Activated naive CD4-positive, alpha-beta T cell treated with anti-CD3 and anti-CD28 coated beads for 36 hours (primary cell): Measurements from ENCODE around the gene SLC39A7. TPM values are rescaled to one million over a fixed set of nuclear protein-coding genes. Genes with fewer than 3 reads are reported as not detected.

Experiments
- CTCF ChIA-PET: fragments of 350-600 bp; sonication (Branson Sonifier 250); formaldehyde crosslinking; loops from one replicate; lab custom pipeline; 2021; ENCODE audit warnings: antibody characterized with exemption; lab: Charles Lee
- DNase-seq: peaks from one replicate; pipeline ENCODE4 v3.0.0-alpha.2; 2020
- H3K27ac Mint-ChIP-seq: one replicate; pipeline ENCODE4 v1.8.0; 2021; ENCODE audit warnings: mild to moderate bottlenecking, mixed read lengths
- H3K27me3 Mint-ChIP-seq: one replicate; pipeline ENCODE4 v1.8.0; 2021; ENCODE audit warnings: low read depth, mixed read lengths
- H3K36me3 Mint-ChIP-seq: one replicate; pipeline ENCODE4 v1.8.0; 2021; ENCODE audit warnings: low read depth, mixed read lengths
- H3K4me1 Mint-ChIP-seq: one replicate; pipeline ENCODE4 v1.8.0; 2021; ENCODE audit warnings: low read depth, mixed read lengths
- H3K4me3 Mint-ChIP-seq: one replicate; pipeline ENCODE4 v1.8.0; 2021; ENCODE audit warnings: mild to moderate bottlenecking, moderate library complexity, mixed read lengths
- H3K9me3 Mint-ChIP-seq: one replicate; pipeline ENCODE4 v1.8.0; 2021; ENCODE audit warnings: mixed read lengths
- intact Hi-C: fragments of 100-400 bp; cut with micrococcal nuclease; formaldehyde crosslinking; loops from one replicate; pipeline ENCODE4 v1.15.1; 2023
- total RNA-seq, 2 experiments: library from RNA; stranded (reverse); gene quantifications; one replicate each; pipeline ENCODE4 v1.2.3, GENCODE V29; 2021

Gene SLC39A7
- total RNA-seq, 2 experiments from 2014 or later = 35.9 to 39.5 TPM

GRCh38 chr6:33194431-33194979, 6.2 kb upstream of the SLC39A7 start:
- H3K4me1 Mint-ChIP-seq = peaks cover 37% of the 10 kb centered on the region
- H3K27me3 Mint-ChIP-seq = peaks cover 9% of the 10 kb centered on the region
- CTCF ChIA-PET = interaction anchor here (1.1 kb wide), 1 partner anchor 33 kb away, joined by 3 read pairs; no protein-coding TSS in a partner anchor
- no peak overlapping the region for H3K27ac Mint-ChIP-seq
- intact Hi-C loops = loop anchor here (10.0 kb wide), 1 partner anchor 1050 kb away; the partner anchor contains the start of gene SMIM29
- H3K9me3 Mint-ChIP-seq = no peaks in the 10 kb centered on the region
- no peak overlapping the region for H3K4me3 Mint-ChIP-seq
- no peak for DNase-seq
- peaks cover 20% of the 10 kb centered on the region for H3K36me3 Mint-ChIP-seq

- Mint-ChIP-seq H3K27ac (no peak overlapping the region), H3K27me3 (peaks cover 9% of the 10 kb centered on the region), H3K4me1 (peaks cover 38% of the 10 kb centered on the region), H3K4me3 (no peak overlapping the region), H3K36me3 (peaks cover 20% of the 10 kb centered on the region), H3K9me3 (no peaks in the 10 kb centered on the region)
- DNase-seq = no peak
- CTCF ChIA-PET = interaction anchor here (1.2 to 1.4 kb wide), 2 partner anchors 12 to 13 kb away, joined by 3 read pairs; no protein-coding TSS in a partner anchor
- intact Hi-C loops = loop anchor here (10.0 kb wide), 1 partner anchor 1049 kb away; the partner anchor contains the start of gene SMIM29
Observed at GRCh38 chr6:33195304-33196165, 5.1 kb upstream of the SLC39A7 start.

GRCh38 chr6:33197431-33198048, 3.1 kb upstream of the SLC39A7 start:
- Mint-ChIP-seq H3K27ac (peak overlapping the region; percentile 69), H3K36me3 (peaks cover 34% of the 10 kb centered on the region), H3K4me1 (peaks cover 49% of the 10 kb centered on the region), H3K27me3 (no peaks in the 10 kb centered on the region), H3K9me3 (no peaks in the 10 kb centered on the region), H3K4me3 (peak overlapping the region; percentile 16)
- CTCF ChIA-PET = interaction anchor here (0.5 to 3.3 kb wide), 19 partner anchors 8 to 217 kb away, joined by 3 to 21 read pairs (median 4); no protein-coding TSS in a partner anchor
- intact Hi-C loops = loop anchor here (1.0 to 10.0 kb wide), 2 partner anchors 36 to 1047 kb away; partner anchors contain the start of gene SMIM29
- DNase-seq = peak; percentile 39

GRCh38 chr6:33198159-33198852, 2.4 kb upstream of the SLC39A7 start:
- no peak for DNase-seq
- H3K4me3 Mint-ChIP-seq = peak overlapping the region; percentile 98
- H3K36me3 Mint-ChIP-seq = peaks cover 42% of the 10 kb centered on the region
- CTCF ChIA-PET = interaction anchor here (0.8 to 3.3 kb wide), 13 partner anchors 9 to 218 kb away, joined by 3 to 21 read pairs (median 4); no protein-coding TSS in a partner anchor
- no peaks in the 10 kb centered on the region for H3K27me3 Mint-ChIP-seq
- H3K9me3 Mint-ChIP-seq = no peaks in the 10 kb centered on the region
- intact Hi-C loops = loop anchor here (10.0 kb wide), 1 partner anchor 1046 kb away; the partner anchor contains the start of gene SMIM29
- H3K27ac Mint-ChIP-seq = peak overlapping the region; percentile 26
- peaks cover 52% of the 10 kb centered on the region for H3K4me1 Mint-ChIP-seq

- Mint-ChIP-seq H3K4me3 (peak overlapping the region; percentile 98), H3K27ac (peak overlapping the region; percentile 86), H3K27me3 (no peaks in the 10 kb centered on the region), H3K9me3 (no peaks in the 10 kb centered on the region), H3K4me1 (peaks cover 52% of the 10 kb centered on the region), H3K36me3 (peaks cover 43% of the 10 kb centered on the region)
- CTCF ChIA-PET = interaction anchor here (1.3 to 3.3 kb wide), 3 partner anchors 15 to 50 kb away, joined by 3 to 21 read pairs (median 8); no protein-coding TSS in a partner anchor
- DNase-seq = no peak
- intact Hi-C loops = loop anchor here (10.0 kb wide), 1 partner anchor 1046 kb away; the partner anchor contains the start of gene SMIM29
Observed at GRCh38 chr6:33198853-33199436, 1.7 kb upstream of the SLC39A7 start.

- peak overlapping the region; percentile 98 for H3K4me3 Mint-ChIP-seq
- H3K27me3 Mint-ChIP-seq = no peaks in the 10 kb centered on the region
- H3K27ac Mint-ChIP-seq = peak overlapping the region; percentile 97
- CTCF ChIA-PET = interaction anchor here (0.6 to 1.3 kb wide), 3 partner anchors 49 to 264 kb away, joined by 3 to 4 read pairs (median 3); no protein-coding TSS in a partner anchor
- intact Hi-C loops = loop anchor here (1.0 to 10.0 kb wide), 9 partner anchors 50 to 1045 kb away; partner anchors contain the start of genes CUTA, GPSM3, PBX2 and PHF1
- peaks cover 44% of the 10 kb centered on the region for H3K36me3 Mint-ChIP-seq
- no peaks in the 10 kb centered on the region for H3K9me3 Mint-ChIP-seq
- peak; percentile 77 for DNase-seq
- peaks cover 54% of the 10 kb centered on the region for H3K4me1 Mint-ChIP-seq
Observed at GRCh38 chr6:33199687-33200218, 914 bp upstream of the SLC39A7 start.

GRCh38 chr6:33201147-33201545, 479 bp downstream of the SLC39A7 start:
- CTCF ChIA-PET = no interaction called here
- H3K9me3 Mint-ChIP-seq = no peaks in the 10 kb centered on the region
- no peak for DNase-seq
- H3K27ac Mint-ChIP-seq = peak overlapping the region; percentile 97
- H3K27me3 Mint-ChIP-seq = no peaks in the 10 kb centered on the region
- peaks cover 67% of the 10 kb centered on the region for H3K4me1 Mint-ChIP-seq
- H3K36me3 Mint-ChIP-seq = peaks cover 33% of the 10 kb centered on the region
- intact Hi-C loops = loop anchor here (2.0 to 10.0 kb wide), 4 partner anchors 210 to 1006 kb away; partner anchors contain the start of genes GPSM3, PBX2 and PHF1
- peak overlapping the region; percentile 98 for H3K4me3 Mint-ChIP-seq

- Mint-ChIP-seq H3K36me3 (peaks cover 28% of the 10 kb centered on the region), H3K9me3 (no peaks in the 10 kb centered on the region), H3K4me3 (peak overlapping the region; percentile 98), H3K27ac (peak overlapping the region; percentile 97), H3K27me3 (no peaks in the 10 kb centered on the region), H3K4me1 (peaks cover 75% of the 10 kb centered on the region)
- CTCF ChIA-PET = no interaction called here
- DNase-seq = peak; percentile 4
- intact Hi-C loops = loop anchor here (2.0 to 10.0 kb wide), 4 partner anchors 209 to 1007 kb away; partner anchors contain the start of genes GPSM3, PBX2 and PHF1
Observed at GRCh38 chr6:33201935-33202334, 1.3 kb downstream of the SLC39A7 start.

- peak overlapping the region; percentile 97 for H3K27ac Mint-ChIP-seq
- peaks cover 28% of the 10 kb centered on the region for H3K36me3 Mint-ChIP-seq
- CTCF ChIA-PET = no interaction called here
- H3K9me3 Mint-ChIP-seq = no peaks in the 10 kb centered on the region
- intact Hi-C loops = loop anchor here (10.0 kb wide), 2 partner anchors 372 to 1008 kb away; partner anchors contain the start of genes GPSM3 and PBX2
- peak; percentile 4 for DNase-seq
- peak overlapping the region; percentile 98 for H3K4me3 Mint-ChIP-seq
- peaks cover 71% of the 10 kb centered on the region for H3K4me1 Mint-ChIP-seq
- no peaks in the 10 kb centered on the region for H3K27me3 Mint-ChIP-seq
Observed at GRCh38 chr6:33202799-33203198, 2.1 kb downstream of the SLC39A7 start.

- intact Hi-C loops = loop anchor here (10.0 kb wide), 2 partner anchors 371 to 1009 kb away; partner anchors contain the start of genes GPSM3 and PBX2
- Mint-ChIP-seq H3K36me3 (peaks cover 28% of the 10 kb centered on the region), H3K9me3 (no peaks in the 10 kb centered on the region), H3K27ac (peak overlapping the region; percentile 60), H3K4me1 (peaks cover 63% of the 10 kb centered on the region), H3K27me3 (no peaks in the 10 kb centered on the region), H3K4me3 (peak overlapping the region; percentile 85)
- CTCF ChIA-PET = no interaction called here
- no peak for DNase-seq
Observed at GRCh38 chr6:33203443-33204164, 2.9 kb downstream of the SLC39A7 start.
